A549 (cell line): Measurements from ENCODE around the gene ASPSCR1. TPM values are rescaled to one million over a fixed set of nuclear protein-coding genes. Genes with fewer than 3 reads are reported as not detected.

ENCODE experiments used
- ATAC-seq, 2 experiments: fragments of 200-7000 bp in 1 of 2; fragments of >200 bp in 1 of 2; cut with Nextera tagmentation in 1 of 2; cut with Tn5 transposase in 1 of 2; 3 replicates each; pipeline versions ENCODE4 v1.8.0 to v1.9.1; 2018 to 2020; ENCODE audit warnings: mild to moderate bottlenecking in 1 of 2, moderate library complexity in 1 of 2
- CTCF ChIA-PET: fragments of 300-600 bp; sonication (Branson Sonifier 250); formaldehyde crosslinking; extraction: SDS; loops from one replicate; lab custom pipeline; 2021; ENCODE audit warnings: antibody characterized with exemption, inconsistent platforms; lab: Yijun Ruan, JAX
- POLR2A ChIA-PET: fragments of 350-600 bp; formaldehyde crosslinking; extraction: SDS; loops from one replicate; lab custom pipeline; 2021; ENCODE audit warnings: antibody characterized with exemption, inconsistent platforms; lab: Yijun Ruan, JAX
- DNase-seq, 2 experiments: peaks; one replicate each; pipeline versions ENCODE4 v3.0.0 to v3.0.0-alpha.2; 2011 to 2016; ENCODE audit warnings: low read depth in 1 of 2, low spot score in 1 of 2
- FAIRE-seq: peaks from 2 replicates; lab custom pipeline; 2011; peaks lifted over from hg19 to GRCh38; lab: Jason Lieb, UNC
- H3K27ac ChIP-seq, 2 experiments: fragments of >200 bp; sonication (Bioruptor Twin); formaldehyde crosslinking; 3 replicates each; pipeline ENCODE4 v1.5.1; 2016 to 2017
- H3K4me1 ChIP-seq: fragments of >200 bp; sonication (Bioruptor Twin); formaldehyde crosslinking; 3 replicates; pipeline ENCODE4 v1.6.1; 2016
- H3K4me2 ChIP-seq: fragments of >200 bp; sonication (Bioruptor Twin); formaldehyde crosslinking; 3 replicates; pipeline ENCODE4 v1.6.1; 2016
- H3K4me3 ChIP-seq: fragments of >200 bp; sonication (Bioruptor Twin); formaldehyde crosslinking; 3 replicates; pipeline ENCODE4 v1.5.1; 2016
- H3K9me3 ChIP-seq: fragments of >200 bp; sonication (Bioruptor Twin); formaldehyde crosslinking; 3 replicates; pipeline ENCODE4 v1.6.1; 2016
- ATOH8 ChIP-seq: fragments of 250-450 bp; sonication (Bioruptor Pico); IDR thresholded peaks from 2 replicates; pipeline ENCODE4 v1.5.0; 2020; ENCODE audit warnings: low read depth, mild to moderate bottlenecking, moderate library complexity
- BCL3 ChIP-seq: fragments of >200 bp; sonication (Bioruptor Twin); formaldehyde crosslinking; IDR thresholded peaks from 3 replicates; pipeline ENCODE4 v1.6.1; 2016
- CBX8 ChIP-seq: fragments of 200-600 bp; sonication (generic); IDR thresholded peaks from 2 replicates; pipeline ENCODE4 v1.6.1; 2016
- CHD2 ChIP-seq: fragments of 150-350 bp; IDR thresholded peaks from 2 replicates; pipeline ENCODE4 v1.6.1; 2014; ENCODE audit warnings: low read length; ENCODE audit not compliant: partially characterized antibody
- CTCF ChIP-seq: fragments of >200 bp; sonication (Bioruptor Twin); formaldehyde crosslinking; IDR thresholded peaks from 3 replicates; pipeline ENCODE4 v1.5.1; 2016
- EHMT2 ChIP-seq: fragments of 200-600 bp; sonication (generic); IDR thresholded peaks from 2 replicates; pipeline ENCODE4 v1.6.1; 2016; ENCODE audit warnings: antibody characterized with exemption, low read depth, mild to moderate bottlenecking, moderate library complexity
- EP300 ChIP-seq, 2 experiments: fragments of >200 bp; sonication (Bioruptor Twin); formaldehyde crosslinking; IDR thresholded peaks; 2 replicates in 1 of 2; 3 replicates in 1 of 2; pipeline ENCODE4 v1.6.1; 2016 to 2017
- FOSB ChIP-seq: fragments of 250-450 bp; sonication (Bioruptor Pico); IDR thresholded peaks from 2 replicates; pipeline ENCODE4 v1.5.0; 2020; ENCODE audit warnings: mild to moderate bottlenecking, moderate library complexity
- FOSL2 ChIP-seq, 2 experiments: fragments of 450-650 bp in 1 of 2; fragments of >200 bp in 1 of 2; sonication (Bioruptor Twin) in 1 of 2; formaldehyde crosslinking; IDR thresholded peaks; 2 replicates each; pipeline versions ENCODE4 v1.5.0 to v1.6.1; 2016 to 2020; ENCODE audit warnings: mild to moderate bottlenecking in 1 of 2, moderate library complexity in 1 of 2
- GATA3 ChIP-seq: IDR thresholded peaks from 2 replicates; pipeline ENCODE4 v1.6.1; 2012; ENCODE audit warnings: borderline replicate concordance
- HEYL ChIP-seq: fragments of 250-450 bp; sonication (Bioruptor Pico); IDR thresholded peaks from 2 replicates; pipeline ENCODE4 v1.8.0; 2021; ENCODE audit warnings: mild to moderate bottlenecking, moderate library complexity
- HOXB5 ChIP-seq: fragments of 250-450 bp; sonication (Bioruptor Pico); IDR thresholded peaks from 2 replicates; pipeline ENCODE4 v1.5.0; 2020; ENCODE audit warnings: mild to moderate bottlenecking, moderate library complexity
- KDM5A ChIP-seq: fragments of 200-600 bp; sonication (generic); IDR thresholded peaks from 2 replicates; pipeline ENCODE4 v1.6.1; 2016; ENCODE audit warnings: antibody characterized with exemption, mild to moderate bottlenecking
- MAFK ChIP-seq: fragments of 450-650 bp; IDR thresholded peaks from 2 replicates; pipeline ENCODE4 v1.6.1; 2014; ENCODE audit not compliant: partially characterized antibody
- MAX ChIP-seq: IDR thresholded peaks from 2 replicates; pipeline ENCODE4 v1.6.1; 2012
- MAZ ChIP-seq: fragments of 150-350 bp; IDR thresholded peaks from 2 replicates; pipeline ENCODE4 v1.6.1; 2014; ENCODE audit warnings: antibody characterized with exemption, low read depth, low read length, borderline replicate concordance
- NR3C1 ChIP-seq: fragments of >200 bp; sonication (Bioruptor Twin); formaldehyde crosslinking; IDR thresholded peaks from 3 replicates; pipeline ENCODE4 v1.6.1; 2017
- PBX3 ChIP-seq: IDR thresholded peaks from 2 replicates; pipeline ENCODE4 v1.6.1; 2012
- PHF8 ChIP-seq: fragments of 200-600 bp; sonication (generic); IDR thresholded peaks from 2 replicates; pipeline ENCODE4 v1.6.1; 2016; ENCODE audit warnings: low read depth, mild to moderate bottlenecking, antibody characterized with exemption, moderate library complexity, borderline replicate concordance
- POLR2AphosphoS2 ChIP-seq: conservative IDR thresholded peaks from 2 replicates; pipeline ENCODE4 v1.6.1; 2012; ENCODE audit warnings: low read length, improper control_type of control experiment, inconsistent platforms
- RAD21 ChIP-seq, 2 experiments: fragments of >200 bp in 1 of 2; sonication (Bioruptor Twin) in 1 of 2; formaldehyde crosslinking in 1 of 2; IDR thresholded peaks in 1 of 2; conservative IDR thresholded peaks in 1 of 2; 2 replicates in 1 of 2; 3 replicates in 1 of 2; pipeline ENCODE4 v1.6.1; 2012 to 2018; ENCODE audit warnings: inconsistent platforms in 1 of 2
- RARB ChIP-seq: fragments of 250-450 bp; sonication (Bioruptor Pico); IDR thresholded peaks from 2 replicates; pipeline ENCODE4 v1.8.0; 2021; ENCODE audit warnings: mild to moderate bottlenecking, moderate library complexity
- REST ChIP-seq: fragments of 200-600 bp; sonication (generic); IDR thresholded peaks from 2 replicates; pipeline ENCODE4 v1.6.1; 2016; ENCODE audit warnings: antibody characterized with exemption, mild to moderate bottlenecking, moderate library complexity
- RFX5 ChIP-seq: fragments of 450-650 bp; IDR thresholded peaks from 2 replicates; pipeline ENCODE4 v1.7.1; 2014; ENCODE audit warnings: antibody characterized with exemption, mild to moderate bottlenecking, moderate library complexity
- RNF2 ChIP-seq: fragments of 200-600 bp; sonication (generic); IDR thresholded peaks from 2 replicates; pipeline ENCODE4 v1.6.1; 2016; ENCODE audit warnings: low read depth, mild to moderate bottlenecking, antibody characterized with exemption, moderate library complexity, borderline replicate concordance
- SMC3 ChIP-seq: fragments of >200 bp; sonication (Bioruptor Twin); formaldehyde crosslinking; IDR thresholded peaks from 3 replicates; pipeline ENCODE4 v1.6.1; 2018; ENCODE audit warnings: inconsistent platforms
- TFCP2L1 ChIP-seq: fragments of 250-450 bp; sonication (Bioruptor Pico); IDR thresholded peaks from 2 replicates; pipeline ENCODE4 v1.5.0; 2021; ENCODE audit warnings: mild to moderate bottlenecking
- USF2 ChIP-seq: fragments of 450-650 bp; IDR thresholded peaks from 2 replicates; pipeline ENCODE4 v1.6.1; 2014; ENCODE audit warnings: antibody characterized with exemption
- WGBS: methylation state at CpG from one replicate; pipeline ENCODE4 v1.1.6; 2017; ENCODE audit errors: missing lambda C conversion rate; 5-methylcytosine and 5-hydroxymethylcytosine counted together
- polyA plus RNA-seq, 4 experiments: library from polyadenylated mRNA; depleted of rRNA in 3 of 4; stranded (reverse); fragments of >200 nt; fragmentation: RNase III in 1 of 4; extraction: RNeasy Plus Mini Kit Qiagen cat#74134 plus additional on column Dnase treatment in 1 of 4; gene quantifications; 2 replicates in 3 of 4; 3 replicates in 1 of 4; pipeline ENCODE4 v1.2.3, GENCODE V29; 2011 to 2017

ASPSCR1 gene
- polyA plus RNA-seq, 2 of the 4 experiments (the other 2 are of a cell fraction), result 12.3 to 25.7 TPM

GRCh38 chr17:81927653-81928543, 49.5 kb upstream of the ASPSCR1 start, which contains the start of gene MAFG:
Gene MAFG (minus strand): TSS chr17:81927735. CDS start chr17:81923185, 4,550 bp downstream.
- Histone ChIP-seq H3K9me3 (no peaks in the 10 kb centered on the region), H3K27ac (peak within 1 kb of the TSS; percentile 96 to 98), H3K4me2 (peak within 1 kb of the TSS; percentile 96), H3K4me3 (peak within 1 kb of the TSS; percentile 90), H3K4me1 (peaks cover 36% of the 10 kb centered on the region)
- WGBS, result under 1% methylated on average over 29 of the region's 98 CpGs
- FAIRE-seq (no peak), ATAC-seq (peak; percentile 20 to 40), DNase-seq (peak; percentile 96 to 98)
- CTCF ChIA-PET, result interaction anchor here (0.5 to 12.8 kb wide), 24 partner anchors 9 to 627 kb away, joined by 3 to 99 read pairs (median 7); partner anchors contain the start of genes ALYREF, CENPX, NOTUM and NPB
- POLR2A ChIA-PET, result interaction anchor here (0.8 to 1.2 kb wide), 5 partner anchors 8 to 103 kb away, joined by 3 to 6 read pairs (median 3); partner anchors contain the start of genes CENPX and LRRC45
- no peak for TF ChIP-seq HEYL (CRISPR knock-in tag)
- peak; percentile 68 for TF ChIP-seq MAX
- no peak for TF ChIP-seq RARB (CRISPR knock-in tag)
- no peak for TF ChIP-seq MAZ
- 0 out of 3 replicates have a peak, but pooled peaks have one; percentile 43 for TF ChIP-seq BCL3
- no peak for TF ChIP-seq CBX8
- TF ChIP-seq HOXB5, result 0 out of 2 replicates have a peak, but pooled peaks have one; percentile 71
- peak; percentile 99 for TF ChIP-seq USF2
- TF ChIP-seq ATOH8 (CRISPR knock-in tag), result no peak
- no peak for TF ChIP-seq GATA3
- TF ChIP-seq CHD2, result no peak
- TF ChIP-seq POLR2AphosphoS2, result no peak
- TF ChIP-seq KDM5A, result 0 out of 2 replicates have a peak, but pooled peaks have one; percentile 19
- peak; percentile 50 for TF ChIP-seq PBX3
- no peak for TF ChIP-seq EHMT2
- no peak for TF ChIP-seq RFX5
- no peak for TF ChIP-seq EP300 (IDR thresholded peaks at IDR 0.05)
- TF ChIP-seq CTCF, result peak; percentile 74
- peak in 1 of 2 experiments; percentile 54; a peak in 3 of 5 replicates for TF ChIP-seq RAD21 (conservative IDR thresholded peaks at IDR 0.05 in 1 of 2, IDR thresholded peaks at IDR 0.05 in 1 of 2)
- peak; percentile 70 for TF ChIP-seq PHF8
- peak; percentile 54 for TF ChIP-seq SMC3
- TF ChIP-seq RNF2, result peak; percentile 42; the same call in 1 of the 2 replicates
- TF ChIP-seq TFCP2L1 (CRISPR knock-in tag), result peak; percentile 62; the same call in 1 of the 2 replicates
- TF ChIP-seq NR3C1, result no peak
- no peak for TF ChIP-seq FOSB (CRISPR knock-in tag)
- no peak for TF ChIP-seq MAFK
- no peak for TF ChIP-seq FOSL2 (IDR thresholded peaks at IDR 0.05)
- no peak for TF ChIP-seq FOSL2 (CRISPR knock-in tag; IDR thresholded peaks at IDR 0.05)
- no peak for TF ChIP-seq REST
